Keratinocyte (primary cell): ENCODE measurements around the gene SLC23A1. TPM values are rescaled to one million over a fixed set of nuclear protein-coding genes. Genes with fewer than 3 reads are reported as not detected.
"Not testable (repeated sequence)": the region's sequence is repeated elsewhere in the genome, so short reads cannot be mapped to it uniquely, and the experiment has no call there.

Experiments used
- DNase-seq: peaks from one replicate; pipeline ENCODE4 v3.0.0-alpha.2; 2011; ENCODE audit warnings: low read depth, missing footprints, low spot score
- FAIRE-seq: peaks from 2 replicates; lab custom pipeline; 2011; peaks lifted over from hg19 to GRCh38; lab: Jason Lieb, UNC
- H2AFZ ChIP-seq: 2 replicates; pipeline ENCODE4 v1.6.0; 2012; ENCODE audit warnings: low read length, control low read depth, inconsistent platforms; ENCODE audit not compliant: control insufficient read depth
- H3K27ac ChIP-seq: 2 replicates; pipeline ENCODE4 v1.5.1; 2011; ENCODE audit warnings: low read length; ENCODE audit not compliant: control insufficient read depth, insufficient read depth
- H3K27me3 ChIP-seq: 3 replicates; pipeline ENCODE4 v1.6.0; 2011; ENCODE audit warnings: low read length; ENCODE audit not compliant: control insufficient read depth, insufficient read depth; ENCODE audit errors: extremely low read depth
- H3K36me3 ChIP-seq, 2 experiments: 2 replicates in 1 of 2; 3 replicates in 1 of 2; pipeline ENCODE4 v1.5.1; 2011; ENCODE audit warnings: low read length in 2 of 2, mild to moderate bottlenecking in 1 of 2; ENCODE audit not compliant: control insufficient read depth in 2 of 2, insufficient read depth in 2 of 2; ENCODE audit errors: extremely low read depth in 1 of 2
- H3K4me1 ChIP-seq: 3 replicates; pipeline ENCODE4 v1.5.1; 2011; ENCODE audit warnings: low read length; ENCODE audit not compliant: control insufficient read depth, insufficient read depth; ENCODE audit errors: extremely low read depth
- H3K4me2 ChIP-seq: 3 replicates; pipeline ENCODE4 v1.6.0; 2011; ENCODE audit warnings: low read depth, low read length; ENCODE audit not compliant: control insufficient read depth, insufficient read depth; ENCODE audit errors: extremely low read depth
- H3K4me3 ChIP-seq, 3 experiments: fragments of 200-600 bp in 1 of 3; sonication (generic) in 1 of 3; 2 replicates in 2 of 3; 3 replicates in 1 of 3; pipeline ENCODE4 v1.5.1; 2011 to 2016; ENCODE audit warnings: low read length in 3 of 3, mild to moderate bottlenecking in 3 of 3, control low read depth in 2 of 3, inconsistent platforms in 1 of 3, low read depth in 1 of 3, mixed read lengths in 1 of 3, mixed run types in 1 of 3, moderate library complexity in 1 of 3; ENCODE audit not compliant: control insufficient read depth in 2 of 3, insufficient read depth in 2 of 3; ENCODE audit errors: extremely low read depth in 1 of 3
- H3K79me2 ChIP-seq: 2 replicates; pipeline ENCODE4 v1.6.0; 2012; ENCODE audit warnings: low read length; ENCODE audit not compliant: control insufficient read depth, insufficient read depth
- H3K9ac ChIP-seq: 3 replicates; pipeline ENCODE4 v1.6.0; 2011; ENCODE audit warnings: low read length; ENCODE audit not compliant: control insufficient read depth, insufficient read depth; ENCODE audit errors: extremely low read depth
- H3K9me1 ChIP-seq: 3 replicates; pipeline ENCODE4 v1.6.0; 2011; ENCODE audit warnings: low read length; ENCODE audit not compliant: control insufficient read depth, insufficient read depth; ENCODE audit errors: extremely low read depth
- H3K9me3 ChIP-seq: 2 replicates; pipeline ENCODE4 v1.5.1; 2012; ENCODE audit warnings: low read depth, low read length; ENCODE audit not compliant: control insufficient read depth
- H4K20me1 ChIP-seq: 3 replicates; pipeline ENCODE4 v1.6.0; 2011; ENCODE audit warnings: low read length; ENCODE audit not compliant: control insufficient read depth, insufficient read depth; ENCODE audit errors: extremely low read depth
- CTCF ChIP-seq, 3 experiments: IDR thresholded peaks in 1 of 3; conservative IDR thresholded peaks in 1 of 3; optimal IDR thresholded peaks in 1 of 3; 2 replicates in 2 of 3; 3 replicates in 1 of 3; pipeline versions ENCODE3 to v1.5.1; 2011; ENCODE audit warnings: low read length in 3 of 3, mild to moderate bottlenecking in 3 of 3, moderate library complexity in 2 of 3, control low read depth in 1 of 3, inconsistent platforms in 1 of 3; ENCODE audit not compliant: insufficient read depth in 2 of 3; ENCODE audit errors: extremely low read depth in 1 of 3
- EZH2 ChIP-seq: IDR thresholded peaks from one replicate; pipeline ENCODE4 v1.6.1; 2012; ENCODE audit warnings: inconsistent platforms, mild to moderate bottlenecking, low read length, moderate library complexity
- dilution Hi-C: fragments of 300-500 bp; cut with MboI; formaldehyde crosslinking; loops from one replicate; pipeline ENCODE4 v1.7.0; 2020; ENCODE audit warnings: low sequenced_read_pairs; ENCODE audit not compliant: extremely low pct_ligation_motif_present
- polyA plus RNA-seq, 5 experiments: library from polyadenylated mRNA; depleted of rRNA in 3 of 5; stranded (reverse) in 3 of 5; stranded (forward) in 1 of 5; unstranded in 1 of 5; fragments of >200 nt; gene quantifications; 1 replicate in 1 of 5; 2 replicates in 3 of 5; 3 replicates in 1 of 5; pipeline versions ENCODE4 v1.2.1 to v1.2.3, GENCODE V29; 2011 to 2012; ENCODE audit warnings: missing spikeins in 2 of 5, low read depth in 1 of 5, low replicate concordance in 1 of 5

The SLC23A1 gene
- polyA plus RNA-seq, 1 donor (not counting 4 experiments of a cell fraction or from before 2014, with no cell fraction given) = not detected

DNA sequence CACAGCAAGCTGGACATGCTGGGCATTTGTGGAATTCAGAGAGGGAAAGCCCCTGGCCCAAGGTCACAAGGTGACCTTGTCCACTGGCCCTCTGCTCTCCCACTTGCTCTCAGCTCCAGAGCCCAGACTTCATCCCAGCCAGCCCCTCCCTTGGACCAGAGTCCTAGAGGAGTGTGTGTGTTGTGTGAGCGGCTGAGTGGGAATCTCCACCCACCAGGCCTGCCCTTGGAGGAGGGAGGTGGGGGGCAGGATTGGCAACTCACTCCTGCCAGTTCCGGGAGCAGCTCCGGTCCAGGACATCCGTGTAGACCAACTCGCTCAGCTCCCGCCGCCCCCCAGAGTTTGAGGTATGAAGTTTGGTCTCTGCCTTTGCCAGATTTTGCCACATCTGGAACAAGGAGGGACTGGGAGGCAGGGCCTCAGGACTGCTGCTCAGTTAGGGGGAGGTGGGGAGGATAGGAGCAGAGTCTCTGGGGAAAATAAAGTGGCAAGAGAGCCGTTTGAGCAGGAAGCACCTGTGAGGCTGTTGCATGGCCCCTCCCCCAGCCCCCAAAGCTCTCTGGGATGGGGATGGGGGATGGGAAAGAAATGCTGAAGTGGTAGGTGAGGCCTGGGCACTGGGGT is 5.2 kb upstream of the SLC23A1 start:
- dilution Hi-C loops = no loop called here
- Histone ChIP-seq H3K4me1 (peaks cover 39% of the 10 kb centered on the region), H3K9me1 (no peaks in the 10 kb centered on the region), H3K4me3 (no peak overlapping the region), H2AFZ (no peak overlapping the region), H3K4me2 (no peak overlapping the region), H4K20me1 (no peaks in the 10 kb centered on the region), H3K79me2 (peaks cover 4% of the 10 kb centered on the region), H3K27ac (no peak overlapping the region), H3K36me3 (no peaks in the 10 kb centered on the region), H3K9ac (no peak overlapping the region), H3K9me3 (no peaks in the 10 kb centered on the region), H3K27me3 (no peaks in the 10 kb centered on the region)
- TF ChIP-seq CTCF (optimal IDR thresholded peaks at IDR 0.05 in 1 of 3, IDR thresholded peaks at IDR 0.05 in 1 of 3, conservative IDR thresholded peaks at IDR 0.05 in 1 of 3; ENCODE audit: extremely low read depth in 1 of 3, insufficient read depth in 2 of 3, low read length in 3 of 3) (no peak), EZH2 (no peak)
- FAIRE-seq (no peak), DNase-seq (no peak)

DNA sequence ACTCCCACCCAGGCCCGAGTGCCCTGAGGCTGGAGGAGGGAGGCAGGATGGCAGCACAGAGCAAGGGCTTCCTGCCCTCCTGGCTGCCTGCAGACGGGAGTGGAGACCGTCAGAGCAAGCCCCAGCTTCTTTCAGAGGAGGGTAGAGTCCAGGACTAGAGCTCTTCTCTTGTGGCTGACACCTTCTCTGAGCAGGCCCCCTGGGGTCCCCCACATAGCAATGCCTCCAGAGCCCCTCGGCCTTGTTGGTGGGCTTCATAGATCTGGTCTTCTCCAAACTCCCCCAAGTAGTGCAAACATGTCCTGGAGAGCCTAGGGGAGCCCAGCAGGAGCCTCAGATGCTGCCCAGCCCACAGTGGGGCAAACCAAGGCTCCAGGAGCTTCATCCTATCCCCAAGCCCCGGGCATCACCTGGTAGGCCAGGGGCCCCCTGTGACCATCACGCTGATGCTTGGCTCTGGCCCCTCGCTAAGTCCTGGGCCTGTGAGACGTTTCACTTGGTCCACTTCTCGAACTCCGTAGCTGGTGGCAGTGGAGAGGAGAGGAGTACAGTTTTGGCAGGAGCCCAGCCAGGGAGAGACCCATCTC is 4.6 kb upstream of the SLC23A1 start:
- no peak overlapping the region for H3K4me3 ChIP-seq
- dilution Hi-C loops = no loop called here
- no peaks in the 10 kb centered on the region for H4K20me1 ChIP-seq
- H3K27me3 ChIP-seq = no peaks in the 10 kb centered on the region
- DNase-seq = no peak
- no peak overlapping the region for H3K27ac ChIP-seq
- TF ChIP-seq CTCF (optimal IDR thresholded peaks at IDR 0.05 in 1 of 3, IDR thresholded peaks at IDR 0.05 in 1 of 3, conservative IDR thresholded peaks at IDR 0.05 in 1 of 3; ENCODE audit: extremely low read depth in 1 of 3, insufficient read depth in 2 of 3, low read length in 3 of 3) (no peak), EZH2 (no peak)
- no peaks in the 10 kb centered on the region for H3K79me2 ChIP-seq
- H3K9me3 ChIP-seq = no peaks in the 10 kb centered on the region
- FAIRE-seq = no peak
- H3K4me1 ChIP-seq = peaks cover 37% of the 10 kb centered on the region
- no peak overlapping the region for H3K9ac ChIP-seq
- H2AFZ ChIP-seq = no peak overlapping the region
- no peaks in the 10 kb centered on the region for H3K36me3 ChIP-seq
- H3K9me1 ChIP-seq = no peaks in the 10 kb centered on the region
- H3K4me2 ChIP-seq = no peak overlapping the region

GRCh38 chr5:139386956-139387355 is 3.9 kb upstream of the SLC23A1 start:
- peaks cover 37% of the 10 kb centered on the region for H3K4me1 ChIP-seq
- H3K9ac ChIP-seq, H3K27ac ChIP-seq, H2AFZ ChIP-seq, H3K4me2 ChIP-seq, DNase-seq, H3K9me3 ChIP-seq, H3K79me2 ChIP-seq, H3K36me3 ChIP-seq, H3K9me1 ChIP-seq, H4K20me1 ChIP-seq, dilution Hi-C loops, H3K27me3 ChIP-seq, FAIRE-seq, H3K4me3 ChIP-seq: not testable (repeated sequence)
